SK-N-MC (cell line): ENCODE measurements around the gene RHEBL1.
A peak's percentile ranks its signal among the peaks of the same experiment; 100 is the strongest.

Source experiments
- DNase-seq: peaks from one replicate; pipeline ENCODE4 v3.0.0-alpha.2; 2011; ENCODE audit warnings: low read depth, low spot score
- H3K27ac ChIP-seq: fragments of 200-600 bp; sonication (generic); 2 replicates; pipeline ENCODE4 v1.5.1; 2016; ENCODE audit warnings: mixed run types
- H3K36me3 ChIP-seq: fragments of 200-600 bp; sonication (generic); 2 replicates; pipeline ENCODE4 v1.6.1; 2017; ENCODE audit warnings: antibody characterized with exemption, low read length, mixed read lengths; ENCODE audit not compliant: insufficient read depth
- H3K4me3 ChIP-seq: fragments of 200-600 bp; sonication (generic); 2 replicates; pipeline ENCODE4 v1.5.1; 2016
- H3K9ac ChIP-seq: fragments of 200-600 bp; sonication (generic); 2 replicates; pipeline ENCODE4 v1.8.0; 2017; ENCODE audit warnings: mixed run types, mixed read lengths; ENCODE audit not compliant: insufficient read length
- H3K9me3 ChIP-seq: fragments of 200-600 bp; sonication (generic); 2 replicates; pipeline ENCODE4 v1.6.1; 2017; ENCODE audit warnings: low read depth, mild to moderate bottlenecking, antibody characterized with exemption, low read length, moderate library complexity, mixed read lengths
- EZH2 ChIP-seq: fragments of 200-600 bp; sonication (generic); IDR thresholded peaks from one replicate; pipeline ENCODE4 v1.6.1; 2017; ENCODE audit warnings: antibody characterized with exemption
- FOXP2 ChIP-seq: optimal IDR thresholded peaks from 2 replicates; pipeline ENCODE3; 2011; ENCODE audit warnings: mild to moderate bottlenecking, moderate library complexity; ENCODE audit not compliant: insufficient read depth; ENCODE audit errors: extremely low read length, control extremely low read depth
- POLR2AphosphoS5 ChIP-seq: IDR thresholded peaks from 2 replicates; pipeline ENCODE4 v1.6.1; 2012; ENCODE audit warnings: mild to moderate bottlenecking, low read depth, low read length, borderline replicate concordance

The RHEBL1 gene

DNA sequence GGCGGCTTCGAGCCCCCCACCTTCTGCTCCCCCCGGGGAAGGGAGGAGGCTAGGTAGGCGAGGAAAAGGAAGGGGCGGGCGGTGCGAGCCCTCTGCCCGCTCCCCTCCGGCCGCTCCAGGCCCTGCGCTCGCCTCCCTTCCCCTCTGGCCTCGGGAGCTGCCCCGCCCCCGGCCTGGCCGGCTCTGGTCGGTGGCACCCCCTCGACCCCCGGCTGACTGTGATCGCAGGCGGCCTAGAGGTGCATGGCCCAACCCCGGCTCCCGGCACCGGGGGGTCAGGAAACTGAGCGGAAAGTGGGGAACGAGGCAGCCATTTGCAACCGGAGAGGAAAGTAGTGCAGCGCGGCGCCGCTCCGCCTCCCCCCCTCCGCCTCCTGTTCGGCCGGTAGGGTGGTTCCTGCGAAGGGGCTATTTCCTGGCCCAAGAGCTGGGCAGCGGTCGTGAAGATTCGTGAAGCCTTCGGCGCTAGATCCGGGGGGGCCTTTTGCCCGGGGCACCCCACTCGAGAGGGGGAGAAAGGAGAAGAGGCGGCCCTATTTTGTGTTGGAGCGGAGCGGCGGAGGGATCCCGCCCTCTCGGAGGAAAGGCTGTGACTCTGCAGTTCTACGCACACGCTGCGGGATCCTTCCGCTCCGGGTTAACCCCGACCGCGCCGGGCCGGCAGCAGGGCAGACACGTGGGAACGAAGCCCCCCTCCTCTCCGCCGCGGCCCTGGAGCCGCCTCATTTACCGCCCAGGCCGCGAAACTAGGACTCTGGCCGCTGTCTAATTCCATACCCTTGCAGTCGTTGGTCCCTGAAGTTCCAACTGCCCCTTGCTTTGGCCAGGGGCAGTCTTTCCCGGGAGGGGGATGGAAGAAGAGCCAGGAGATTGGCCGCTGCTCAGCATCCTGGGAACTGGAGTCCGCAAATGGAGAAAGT, 9.3 kb downstream of the RHEBL1 start, which contains the start of gene KMT2D:
TSS of gene KMT2D (minus strand) at position 558 of the 920 bp plus-strand sequence. CDS start 5,470 bp downstream, outside the sequence.
- Histone ChIP-seq H3K9ac (peak within 1 kb of the TSS; percentile 98), H3K9me3 (no peaks in the 10 kb centered on the region), H3K36me3 (peaks cover 3% of the 10 kb centered on the region; the same call in 1 of the 2 replicates), H3K4me3 (peak within 1 kb of the TSS; percentile 95), H3K27ac (peak within 1 kb of the TSS; percentile 97)
- TF ChIP-seq POLR2AphosphoS5 (peak; percentile 83), FOXP2 (no peak), EZH2 (no peak)
- peak; percentile 78 for DNase-seq

DNA sequence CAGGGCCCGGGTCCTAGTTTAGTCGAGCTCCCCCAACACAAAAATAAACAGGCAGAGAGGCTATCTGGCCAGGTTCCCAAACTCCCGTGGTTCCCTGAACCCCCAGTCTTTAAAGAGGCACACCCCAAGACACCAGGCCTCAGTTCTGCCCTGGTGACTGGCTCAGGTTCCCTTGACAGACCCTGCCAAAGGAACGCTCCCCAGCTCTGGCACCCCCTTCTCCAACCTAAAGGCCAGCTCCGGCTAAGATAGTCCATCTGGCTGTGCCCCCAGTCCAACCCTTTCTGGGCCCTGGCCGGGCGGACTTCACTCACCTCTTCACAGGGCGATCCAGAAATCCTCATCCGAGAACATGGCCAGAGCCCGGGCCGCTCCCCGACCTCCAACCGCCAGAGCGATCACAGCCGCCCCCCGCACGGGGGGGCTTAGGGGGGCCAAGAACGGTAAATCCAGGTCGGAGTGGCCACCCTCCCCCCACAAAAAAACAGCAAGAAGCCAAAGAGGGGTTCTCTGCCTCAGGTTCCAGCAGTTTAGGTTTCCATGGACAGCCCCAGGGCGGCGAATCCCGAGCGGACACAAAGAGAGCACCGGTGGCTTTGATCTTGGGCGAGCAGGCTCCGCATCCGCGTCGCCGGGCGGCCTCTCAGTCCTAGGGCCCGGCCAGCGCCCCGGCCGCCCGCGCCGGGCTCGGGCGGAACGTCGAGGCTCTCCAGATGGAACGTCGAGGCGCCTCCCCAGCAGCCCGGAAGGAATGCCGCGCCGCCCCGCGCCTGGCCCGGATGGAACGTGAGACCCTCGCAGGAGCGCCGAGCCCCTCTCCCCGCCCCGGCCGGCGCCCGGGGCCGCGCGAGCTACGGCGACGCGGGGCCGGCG, 10.2 kb downstream of the RHEBL1 start:
- peak overlapping the region; percentile 98 for H3K9ac ChIP-seq
- peak overlapping the region; percentile 97 for H3K27ac ChIP-seq
- H3K36me3 ChIP-seq = peaks cover 13% of the 10 kb centered on the region
- DNase-seq = no peak
- H3K4me3 ChIP-seq = peak overlapping the region; percentile 95
- TF ChIP-seq FOXP2 (no peak), POLR2AphosphoS5 (no peak), EZH2 (no peak)
- H3K9me3 ChIP-seq = no peaks in the 10 kb centered on the region

DNA sequence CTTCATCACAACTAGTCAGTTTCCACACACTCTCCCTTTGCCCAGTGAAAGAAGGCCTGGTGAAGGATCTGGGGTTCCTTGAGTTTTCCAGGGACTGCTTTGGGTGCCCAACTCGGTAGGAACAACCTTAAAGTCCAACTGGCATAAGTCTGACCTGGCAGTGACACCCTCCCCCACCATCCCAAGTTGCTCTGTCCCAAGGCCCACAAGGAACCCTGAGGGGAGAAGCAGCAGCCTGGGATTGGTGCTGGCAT, 10.8 kb downstream of the RHEBL1 start:
- H3K4me3 ChIP-seq = peak overlapping the region; percentile 95
- no peaks in the 10 kb centered on the region for H3K9me3 ChIP-seq
- H3K36me3 ChIP-seq = peaks cover 18% of the 10 kb centered on the region
- H3K27ac ChIP-seq = 0 out of 2 replicates have a peak overlapping the region, but pooled peaks have one; percentile 97
- no peak for TF ChIP-seq POLR2AphosphoS5
- no peak for TF ChIP-seq FOXP2
- TF ChIP-seq EZH2 = no peak
- H3K9ac ChIP-seq = peak overlapping the region; percentile 98
- DNase-seq = no peak

DNA sequence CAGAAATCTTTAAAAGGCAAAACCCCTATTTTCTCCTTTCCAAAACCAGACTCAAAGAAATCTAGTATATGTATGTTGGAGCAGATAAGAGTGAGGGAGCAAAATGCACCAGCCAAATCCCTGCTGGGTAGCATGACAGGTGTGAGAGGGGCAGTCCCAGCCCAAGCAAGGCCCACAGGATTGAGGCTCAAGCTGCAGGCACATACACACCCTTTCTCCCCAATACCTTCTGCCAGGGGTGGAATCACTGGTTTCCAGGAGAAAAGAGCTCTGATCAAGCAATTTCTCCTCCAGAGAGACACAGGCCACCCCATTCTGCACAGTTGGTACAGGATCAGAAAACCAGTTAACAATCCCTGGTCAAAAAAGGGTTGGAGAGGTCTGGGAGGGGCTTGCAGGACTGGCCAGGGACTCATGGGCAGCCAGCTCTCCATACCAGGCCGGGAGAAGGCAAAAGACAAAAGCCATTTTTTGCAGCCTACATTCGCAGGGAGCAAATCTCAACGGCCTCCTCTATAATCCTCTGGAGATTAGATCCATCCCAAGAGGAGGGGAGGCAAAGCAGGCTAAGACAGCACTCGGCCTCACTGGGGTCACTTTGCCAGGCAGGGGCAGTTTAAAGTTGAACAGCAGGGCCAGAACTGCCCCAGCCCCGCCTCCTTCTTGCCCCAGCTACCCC, 11.3 kb downstream of the RHEBL1 start:
- peaks cover 23% of the 10 kb centered on the region for H3K36me3 ChIP-seq
- peak overlapping the region; percentile 95 for H3K4me3 ChIP-seq
- no peaks in the 10 kb centered on the region for H3K9me3 ChIP-seq
- TF ChIP-seq FOXP2 (no peak), POLR2AphosphoS5 (no peak), EZH2 (no peak)
- no peak for DNase-seq
- no peak overlapping the region for H3K27ac ChIP-seq
- H3K9ac ChIP-seq = peak overlapping the region; percentile 98

DNA sequence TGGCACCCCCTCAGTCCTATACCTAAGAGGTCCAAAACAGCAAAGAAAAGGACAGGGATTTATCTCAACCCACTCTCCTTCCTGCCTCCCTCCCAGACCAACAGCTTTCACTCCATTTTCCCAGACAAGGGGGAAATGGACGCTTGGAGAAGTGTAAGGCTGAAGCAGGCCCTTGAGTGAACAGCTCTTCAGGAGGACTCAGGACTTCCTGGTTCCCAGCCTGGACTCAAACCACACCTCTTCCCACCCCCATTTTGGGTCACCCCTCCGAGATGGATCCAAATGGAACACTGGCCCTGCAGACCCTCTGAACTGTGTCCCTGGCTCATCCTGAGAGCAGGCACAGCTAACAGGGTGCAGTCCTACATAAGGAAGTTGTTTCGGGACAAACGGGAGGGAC, 11.9 kb downstream of the RHEBL1 start:
- Histone ChIP-seq H3K9me3 (no peaks in the 10 kb centered on the region), H3K36me3 (peaks cover 29% of the 10 kb centered on the region), H3K9ac (peak overlapping the region; percentile 98), H3K27ac (no peak overlapping the region; the same call in 1 of the 2 replicates), H3K4me3 (peak overlapping the region; percentile 95)
- no peak for TF ChIP-seq EZH2
- no peak for TF ChIP-seq POLR2AphosphoS5
- no peak for TF ChIP-seq FOXP2
- no peak for DNase-seq

DNA sequence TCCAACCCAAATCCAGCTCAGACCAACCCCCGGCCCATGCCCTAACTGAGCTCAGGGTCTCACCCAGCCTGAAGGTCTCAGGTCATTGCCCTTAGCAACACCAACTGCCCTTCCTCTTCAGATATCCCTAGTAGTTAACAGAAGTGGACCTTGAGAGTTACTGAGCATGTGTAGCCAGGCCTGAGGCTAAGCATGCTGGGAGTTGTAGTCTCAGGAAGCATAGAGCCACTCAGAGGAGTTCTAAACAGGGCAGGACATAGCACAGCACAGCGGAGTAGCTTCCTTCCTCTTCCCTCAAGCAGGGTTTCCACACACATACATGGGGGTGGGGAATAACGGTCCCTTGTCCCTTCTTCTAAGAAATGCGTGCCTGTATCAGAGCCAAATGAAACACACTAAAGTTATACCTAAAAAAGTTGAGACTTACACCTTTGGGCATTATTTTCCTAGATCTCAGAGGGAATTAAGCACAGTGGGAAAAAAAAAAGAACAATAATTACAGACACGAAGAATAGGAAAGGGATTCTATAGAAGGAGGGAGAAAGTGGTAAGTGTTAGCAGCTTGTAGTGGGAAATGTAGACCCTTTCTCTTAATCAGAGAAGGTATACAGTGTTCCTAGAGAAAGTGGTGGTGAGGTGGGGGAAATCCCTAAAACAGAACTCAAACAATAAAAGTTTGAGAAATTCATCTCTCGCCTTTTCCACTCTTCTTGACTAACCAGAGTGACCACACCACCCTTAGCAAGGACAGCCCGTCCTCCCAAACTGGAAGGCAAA, 13.6 kb downstream of the RHEBL1 start:
- Histone ChIP-seq H3K36me3 (peaks cover 46% of the 10 kb centered on the region), H3K9me3 (no peaks in the 10 kb centered on the region), H3K4me3 (peak overlapping the region; percentile 95), H3K27ac (peak overlapping the region; percentile 84), H3K9ac (peak overlapping the region; percentile 98)
- peak; percentile 38 for TF ChIP-seq FOXP2
- TF ChIP-seq EZH2 = no peak
- TF ChIP-seq POLR2AphosphoS5 = no peak
- DNase-seq = peak; percentile 62

DNA sequence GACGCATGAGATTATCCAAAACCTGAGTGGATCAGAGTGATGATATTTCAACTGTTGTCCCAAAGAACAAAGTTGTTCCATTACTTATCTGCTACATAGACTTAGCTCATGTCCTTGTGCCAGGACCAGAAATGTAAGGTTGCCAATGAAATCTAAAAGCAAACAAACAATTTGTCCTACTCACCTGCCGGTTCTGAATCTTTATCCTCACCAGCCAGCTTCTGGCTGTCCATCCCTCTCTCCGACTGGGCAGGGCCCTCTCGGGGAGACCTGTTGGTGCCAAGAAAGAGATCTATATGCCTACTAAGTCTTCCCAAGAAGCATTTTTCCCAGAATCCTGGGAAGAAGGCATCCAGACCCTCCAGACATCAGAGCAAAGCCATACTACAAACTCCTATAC, 14.7 kb downstream of the RHEBL1 start:
- no peak overlapping the region for H3K4me3 ChIP-seq
- peaks cover 57% of the 10 kb centered on the region for H3K36me3 ChIP-seq
- no peak overlapping the region for H3K9ac ChIP-seq
- TF ChIP-seq EZH2 (no peak), FOXP2 (no peak), POLR2AphosphoS5 (no peak)
- DNase-seq = no peak
- H3K27ac ChIP-seq = no peak overlapping the region
- H3K9me3 ChIP-seq = no peaks in the 10 kb centered on the region
